COLO829 (cell line): Measurements from ENCODE around the gene SEC14L5.

Experiments used
- DNase-seq: peaks from one replicate; pipeline ENCODE4 v3.0.0; 2012; ENCODE audit warnings: low spot score

Gene SEC14L5

DNA sequence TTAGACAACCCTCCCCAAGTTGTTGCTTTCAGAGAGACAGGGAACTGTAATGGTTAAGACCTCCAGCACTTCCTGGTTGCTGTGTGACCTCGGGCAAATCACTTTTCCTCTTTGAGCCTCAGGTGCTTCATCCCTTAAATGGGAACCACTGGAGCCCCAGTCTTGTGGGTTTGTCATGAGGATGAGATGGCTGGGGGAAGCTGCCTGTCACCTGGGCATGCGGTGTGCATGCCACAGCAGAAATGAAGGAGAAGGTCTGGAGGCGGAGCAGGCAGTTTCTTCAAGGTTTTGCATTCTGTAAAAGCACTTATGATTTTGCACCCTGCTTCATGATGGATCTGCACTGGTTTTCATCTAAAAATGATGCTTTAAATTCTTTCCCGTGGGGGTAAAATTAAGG lies 53.5 kb downstream of the SEC14L5 start:
- no peak for DNase-seq

DNA sequence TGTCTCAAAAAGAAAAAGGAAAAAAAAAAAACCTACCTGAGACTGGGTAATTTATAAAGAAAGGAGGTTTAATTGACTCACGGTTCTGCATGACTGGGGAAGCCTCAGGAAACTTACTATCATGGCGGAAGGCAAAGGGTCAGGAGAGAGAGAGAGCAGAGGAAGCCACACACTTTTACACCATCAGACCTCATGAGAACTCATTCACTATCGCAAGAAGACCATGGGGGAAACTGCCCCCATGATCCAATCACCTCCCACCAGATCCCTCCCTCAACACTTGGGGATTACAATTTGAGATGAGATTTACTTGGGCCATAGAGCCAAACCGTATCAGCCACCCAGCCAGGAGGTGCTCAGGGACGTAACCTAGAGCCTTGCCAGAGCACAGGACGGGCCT lies 54.8 kb downstream of the SEC14L5 start:
- DNase-seq = no peak

DNA sequence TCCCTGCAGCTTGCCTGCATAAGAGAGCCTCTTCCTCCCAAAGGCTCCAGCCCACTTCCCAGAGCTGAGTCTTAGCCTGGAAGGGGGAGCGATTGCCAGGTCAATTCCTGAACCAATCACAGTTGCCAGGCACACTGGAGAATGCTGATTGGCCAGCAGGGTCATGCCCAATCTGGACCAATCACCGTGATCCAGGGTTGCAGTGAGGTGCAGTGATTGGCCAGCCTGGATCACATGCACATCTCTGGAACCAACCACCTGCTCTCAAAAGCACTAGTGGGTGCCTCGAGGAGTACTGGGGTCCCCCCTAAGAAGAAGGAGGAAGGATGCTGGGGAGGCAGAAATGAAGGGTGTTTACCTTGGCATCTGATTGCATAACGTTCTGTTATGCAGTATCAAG lies 57.2 kb downstream of the SEC14L5 start:
- no peak for DNase-seq

DNA sequence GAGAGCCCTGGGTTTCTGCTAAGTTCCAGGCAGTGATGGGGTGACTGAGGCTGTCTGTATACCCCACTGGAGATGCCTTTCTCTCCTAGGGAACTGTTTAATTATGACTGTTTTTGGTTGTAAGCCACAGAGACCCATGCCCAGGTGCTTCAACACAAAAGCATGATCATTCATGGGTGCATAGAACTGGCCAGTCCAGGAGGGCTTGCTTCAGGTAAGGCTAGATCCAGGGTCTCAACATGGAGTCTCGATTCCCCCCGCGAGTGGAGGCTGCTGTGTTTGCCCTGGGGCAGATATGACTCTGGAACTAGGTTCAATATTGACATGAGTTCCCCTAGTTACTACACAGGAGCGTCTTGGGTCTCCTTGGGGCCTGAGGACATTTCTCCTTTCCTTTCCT lies 57.8 kb downstream of the SEC14L5 start:
- no peak for DNase-seq

DNA sequence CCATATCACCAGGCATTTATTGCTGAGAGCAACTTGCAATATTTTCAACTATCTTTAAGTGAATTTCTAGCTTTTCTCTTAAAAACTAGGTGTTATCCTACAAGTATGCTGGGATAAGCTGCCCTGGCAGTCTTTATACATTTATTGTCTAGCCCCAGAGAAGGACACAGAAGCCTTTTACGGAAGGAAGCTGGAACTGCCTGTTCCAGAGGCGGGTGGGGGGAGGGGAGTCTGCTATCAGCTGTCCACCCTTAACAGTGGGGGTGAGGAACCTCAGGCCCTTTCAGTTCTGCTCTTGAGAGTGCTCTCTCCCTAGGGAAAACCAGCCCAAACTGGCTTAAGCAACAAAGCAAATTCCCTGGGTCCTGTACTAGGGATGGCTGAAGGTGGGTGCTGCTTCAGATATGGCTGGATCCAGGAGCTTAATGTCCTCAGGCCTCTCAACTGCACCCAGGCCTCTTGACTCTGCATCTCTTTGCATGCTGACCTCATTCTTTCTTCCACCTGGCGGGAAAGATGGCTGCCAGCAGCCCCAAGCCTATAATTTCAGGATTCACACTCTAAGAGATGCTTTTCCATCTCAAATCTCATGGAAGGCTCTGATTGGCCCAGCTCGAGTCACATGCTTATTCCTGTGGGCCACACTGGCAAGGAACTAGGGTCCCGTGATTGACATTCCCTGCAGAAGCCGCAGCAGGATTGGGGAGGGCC lies 59.0 kb downstream of the SEC14L5 start:
- no peak for DNase-seq

DNA sequence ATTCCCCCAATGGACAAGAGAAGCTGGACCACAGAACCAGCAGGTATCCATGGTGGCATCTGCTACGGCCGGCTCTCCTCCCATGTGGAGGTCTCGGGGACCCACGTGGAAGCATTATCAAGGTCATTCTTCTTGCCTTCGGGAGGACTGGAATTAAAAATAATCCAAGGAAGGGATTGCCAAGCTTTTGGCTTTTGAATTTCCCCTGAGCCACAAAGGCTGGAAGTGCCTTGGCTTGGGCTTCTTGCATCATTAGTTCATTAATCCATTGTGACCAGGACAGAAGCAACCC lies 59.5 kb downstream of the SEC14L5 start:
- DNase-seq = no peak

DNA sequence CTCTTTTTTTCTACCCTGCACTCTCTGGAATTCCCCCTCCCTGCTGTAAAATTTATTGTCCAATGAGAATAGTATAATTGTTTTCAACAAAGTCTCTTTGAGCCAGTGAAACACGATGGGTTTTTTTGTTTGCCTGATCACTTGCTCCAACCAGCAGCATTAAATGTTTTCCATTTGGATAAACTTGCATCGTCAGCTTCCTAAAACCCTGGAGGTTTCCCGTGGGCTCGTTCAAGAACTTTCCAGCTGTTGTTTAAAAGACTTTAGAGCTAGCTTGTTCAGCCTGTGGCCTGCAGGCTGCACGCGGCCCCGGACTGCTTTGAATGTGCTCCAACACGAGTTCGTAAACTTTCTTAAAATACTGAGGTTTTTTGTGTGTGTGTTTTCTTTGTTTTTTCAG lies 60.7 kb downstream of the SEC14L5 start:
- DNase-seq = peak; percentile 35

DNA sequence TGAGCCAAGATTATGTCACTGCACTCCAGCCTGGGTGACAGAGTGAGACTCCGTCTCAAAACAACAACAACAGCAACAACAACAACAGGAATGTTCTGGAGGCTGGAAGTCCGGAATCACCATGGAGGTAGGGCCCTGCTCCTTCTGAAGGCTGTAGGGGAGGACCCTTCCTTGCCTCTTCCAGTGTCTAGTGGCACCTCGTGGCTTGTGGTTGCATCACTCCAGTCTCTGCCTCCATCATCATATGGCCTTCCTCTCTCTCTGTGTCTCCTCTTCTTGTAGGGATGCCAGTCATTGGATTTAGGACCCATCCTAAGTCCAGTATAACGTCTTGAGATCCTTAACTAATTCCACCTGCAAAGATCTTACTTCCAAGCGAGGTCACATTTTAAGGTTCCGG lies 61.6 kb downstream of the SEC14L5 start:
- no peak for DNase-seq

DNA sequence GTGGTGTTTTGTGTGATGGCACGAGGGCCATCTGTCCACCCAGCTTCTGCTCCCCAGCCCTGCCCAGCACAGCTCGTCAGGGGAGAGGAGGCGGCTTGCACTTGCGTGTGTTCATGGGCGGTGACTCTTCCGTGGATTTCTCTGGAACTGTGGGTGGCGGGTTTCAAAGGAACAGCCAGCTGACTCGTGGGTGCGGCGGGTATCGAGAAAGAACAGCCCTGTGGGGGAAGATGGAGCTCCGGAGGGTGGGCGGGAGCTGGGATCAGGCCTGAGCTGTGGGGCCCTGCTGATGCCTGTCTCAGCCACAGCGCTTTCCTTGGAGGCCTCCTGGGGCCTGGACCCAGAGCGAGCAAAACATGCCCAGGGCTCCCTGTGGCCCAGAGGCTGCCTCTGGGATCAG lies 62.4 kb downstream of the SEC14L5 start:
- DNase-seq = no peak

DNA sequence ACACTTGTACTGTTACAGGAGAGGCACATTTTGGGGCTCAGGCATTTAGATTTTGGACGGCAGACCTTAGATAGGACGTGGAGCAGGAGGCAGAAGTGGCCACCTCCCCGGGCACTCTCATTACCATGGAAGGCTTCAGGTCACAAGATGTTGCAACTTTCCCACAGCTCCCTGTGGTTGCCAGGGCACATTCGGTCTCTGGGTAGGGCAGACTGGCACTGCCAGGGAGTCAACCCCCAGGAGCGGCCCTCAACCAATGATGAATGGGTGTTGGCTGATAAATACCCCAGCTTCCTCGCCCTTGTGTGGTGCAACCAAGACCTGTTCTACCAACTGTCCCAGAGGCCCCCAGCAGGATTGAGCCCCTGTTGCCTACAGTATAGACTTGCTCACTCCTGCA lies 64.4 kb downstream of the SEC14L5 start:
- DNase-seq = no peak

DNA sequence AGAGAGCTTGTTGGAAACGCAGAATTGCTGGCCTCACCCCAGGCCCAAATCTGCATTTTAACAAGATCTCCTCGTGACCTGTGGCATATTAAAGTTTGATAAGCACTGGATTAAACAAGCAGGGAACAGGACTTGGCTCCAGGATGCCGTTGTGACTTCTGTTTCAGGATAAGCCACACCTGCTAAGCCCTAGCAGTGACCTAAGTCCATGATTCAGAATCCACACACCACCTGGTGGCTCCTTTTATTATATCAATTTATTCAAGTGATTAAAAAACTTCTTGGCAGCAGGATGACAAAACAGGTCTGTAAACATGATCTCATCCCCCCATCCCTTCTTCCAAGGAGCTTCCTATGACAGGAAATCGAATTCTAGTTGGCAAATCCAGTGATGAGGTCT lies 66.5 kb downstream of the SEC14L5 start:
- no peak for DNase-seq

DNA sequence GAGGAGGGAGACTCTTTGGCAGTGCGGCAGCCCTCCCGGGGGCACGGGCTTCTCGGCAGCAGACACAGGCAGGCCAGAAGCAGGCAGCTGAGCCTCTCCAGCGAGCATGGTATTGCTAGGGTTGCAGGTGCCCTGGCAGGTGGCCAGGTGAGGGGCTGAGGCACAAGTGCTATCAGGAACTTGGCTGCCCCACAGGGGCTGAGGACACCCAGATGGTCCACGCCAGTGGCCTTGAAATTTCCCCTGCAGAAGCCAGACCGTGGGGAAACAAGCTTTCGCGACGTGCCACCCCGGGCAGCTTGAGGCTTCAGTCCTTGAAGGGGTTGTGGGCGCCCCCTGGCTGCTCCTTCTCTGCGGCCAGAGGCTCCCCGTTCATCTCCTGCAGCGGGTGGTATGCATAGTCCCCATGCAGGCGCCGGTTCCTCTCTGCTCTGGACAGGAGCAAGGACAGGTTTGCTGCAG lies 67.1 kb downstream of the SEC14L5 start:
- no peak for DNase-seq

DNA sequence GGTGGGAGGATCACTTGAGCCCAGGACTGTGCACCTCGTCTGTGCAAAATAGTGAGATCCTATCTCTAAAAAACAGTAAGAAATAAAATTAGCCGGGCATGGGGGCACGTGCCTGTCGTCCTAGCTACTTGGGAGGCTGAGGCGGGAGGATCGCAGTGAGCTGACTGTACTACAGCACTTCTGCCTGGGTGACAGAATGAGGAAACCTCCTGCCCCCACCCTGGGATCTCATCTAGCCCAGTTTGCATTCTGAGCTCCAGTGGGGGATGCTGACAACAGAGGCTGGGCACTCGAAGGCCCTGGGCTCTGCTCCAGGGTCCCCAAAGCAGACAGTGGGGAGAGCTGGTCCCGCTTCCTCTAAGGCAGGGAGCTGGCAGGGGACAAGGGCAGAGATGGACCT lies 68.5 kb downstream of the SEC14L5 start:
- DNase-seq = no peak

DNA sequence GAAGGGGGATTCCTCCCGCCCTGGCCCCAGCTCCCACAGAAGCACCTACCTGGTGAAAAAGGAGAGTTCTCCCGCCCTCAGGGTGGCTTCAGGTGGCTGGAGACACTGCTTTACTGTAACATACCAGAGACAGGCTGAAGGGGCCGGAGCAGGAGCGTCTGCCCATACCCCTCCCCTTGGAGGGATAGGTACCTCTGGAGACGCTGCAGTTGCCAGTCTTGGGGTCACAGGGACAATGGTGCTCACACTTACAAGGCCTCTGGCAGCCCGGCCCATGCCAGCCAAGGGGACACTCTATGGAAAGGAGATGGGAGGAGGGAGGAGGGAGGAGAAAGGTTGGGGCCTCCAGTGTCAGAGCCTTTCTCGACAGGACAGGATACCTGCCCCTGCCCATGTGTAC lies 69.0 kb downstream of the SEC14L5 start:
- no peak for DNase-seq

DNA sequence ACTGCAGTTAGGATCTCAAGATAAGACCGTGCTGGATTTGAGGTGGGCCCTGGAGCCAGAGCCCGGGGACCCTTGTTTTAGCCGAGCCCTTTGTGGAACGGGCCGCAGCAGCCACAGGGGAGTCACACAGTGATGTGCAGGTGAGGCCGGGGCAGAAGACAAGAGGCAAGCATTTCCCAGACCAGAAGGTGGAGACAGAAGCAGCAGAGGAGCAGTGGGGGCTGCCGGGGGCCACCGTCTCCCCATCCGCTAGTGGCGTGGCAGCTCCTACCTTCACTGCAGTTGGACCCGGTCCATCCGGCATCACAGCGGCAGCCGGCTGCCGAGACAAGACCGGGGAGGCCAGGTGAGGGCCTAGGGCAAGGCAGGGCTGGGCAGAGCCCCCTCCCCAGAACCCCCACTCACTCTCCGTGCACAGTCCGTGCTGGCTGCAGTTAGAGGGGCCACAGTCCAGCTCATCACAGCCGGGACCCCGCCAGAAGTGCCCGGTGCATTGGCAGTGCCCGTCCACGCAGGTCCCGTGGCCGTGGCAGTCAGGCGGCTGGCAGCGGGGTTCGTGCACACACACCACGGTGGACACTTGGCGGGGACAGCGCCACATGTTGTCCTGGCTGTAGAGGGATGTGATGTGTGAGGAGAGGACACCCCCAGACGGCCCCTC lies 69.6 kb downstream of the SEC14L5 start:
- DNase-seq = no peak

DNA sequence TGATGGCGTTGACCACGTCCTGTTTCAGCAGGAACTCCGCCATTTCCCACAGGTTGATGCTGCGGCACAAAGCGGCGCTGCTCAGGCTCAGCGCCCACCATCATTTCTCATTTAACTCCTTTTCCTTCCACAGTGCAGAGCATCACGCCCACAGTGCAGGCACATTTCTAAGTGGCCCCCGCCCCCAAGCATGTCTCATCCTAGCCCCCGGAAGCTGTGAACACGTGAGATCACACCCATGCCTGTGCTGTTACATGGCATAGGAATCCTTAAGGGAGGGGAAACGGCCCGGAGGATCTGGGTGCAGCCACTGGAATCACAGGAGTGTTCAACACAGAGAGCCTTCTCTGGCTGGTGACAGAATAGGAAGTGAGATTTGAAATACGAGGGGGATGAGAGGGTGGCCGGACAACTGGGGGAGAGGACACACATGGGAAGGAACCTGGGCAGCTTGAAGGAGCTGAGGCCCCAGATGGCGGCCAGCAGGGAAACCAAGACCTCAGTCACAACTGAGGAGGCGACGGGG lies 70.9 kb downstream of the SEC14L5 start:
- DNase-seq = no peak

DNA sequence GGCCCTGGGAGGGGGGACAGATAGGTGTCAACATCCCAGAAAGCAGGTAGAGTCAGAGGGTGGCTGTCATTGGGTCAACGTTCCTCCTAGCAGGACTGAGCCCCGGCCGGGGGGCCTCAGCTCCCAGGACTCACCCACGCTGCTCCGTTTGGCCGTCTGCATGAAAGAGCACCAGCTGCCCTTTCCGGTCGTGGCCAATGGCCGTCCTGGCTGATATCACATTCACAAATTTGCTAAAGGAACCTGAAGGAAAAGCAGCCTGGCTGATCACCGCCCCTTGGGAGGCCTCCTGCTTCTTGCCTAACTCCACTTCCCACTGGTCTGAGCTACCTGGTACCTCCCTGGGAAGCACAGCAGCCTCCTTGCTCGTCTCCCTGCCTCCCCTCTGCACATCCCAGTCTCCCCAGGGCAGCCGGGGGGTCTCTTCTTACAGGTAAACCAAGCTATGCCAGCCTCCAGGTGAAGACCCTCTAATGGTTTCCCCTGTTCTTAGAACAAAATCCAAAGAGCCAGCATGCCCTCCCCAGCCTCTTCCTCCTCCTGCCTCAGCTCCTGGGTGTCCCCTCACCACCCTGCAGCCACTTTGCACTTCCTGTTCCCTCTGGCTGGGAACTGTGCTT lies 72.2 kb downstream of the SEC14L5 start:
- DNase-seq = no peak

DNA sequence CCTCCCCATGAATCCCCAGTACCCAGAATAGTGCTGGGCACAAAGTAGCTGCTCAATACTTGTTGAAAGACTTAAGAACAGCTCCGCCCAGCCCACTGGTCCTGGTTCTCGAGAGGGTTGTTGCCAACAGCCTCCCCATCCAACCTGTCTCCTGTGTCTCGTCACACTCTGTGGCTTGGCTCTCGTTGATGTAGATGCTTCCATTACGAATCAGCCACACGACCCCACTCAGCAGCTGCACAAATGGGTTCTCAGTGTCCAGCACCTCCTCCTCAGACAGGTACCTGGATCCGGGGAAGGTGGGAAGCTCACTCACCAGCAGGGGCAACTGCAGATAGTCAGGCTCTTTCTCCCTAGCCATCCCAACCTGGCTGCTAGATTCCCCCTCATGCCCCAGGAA lies 73.5 kb downstream of the SEC14L5 start:
- DNase-seq = no peak

DNA sequence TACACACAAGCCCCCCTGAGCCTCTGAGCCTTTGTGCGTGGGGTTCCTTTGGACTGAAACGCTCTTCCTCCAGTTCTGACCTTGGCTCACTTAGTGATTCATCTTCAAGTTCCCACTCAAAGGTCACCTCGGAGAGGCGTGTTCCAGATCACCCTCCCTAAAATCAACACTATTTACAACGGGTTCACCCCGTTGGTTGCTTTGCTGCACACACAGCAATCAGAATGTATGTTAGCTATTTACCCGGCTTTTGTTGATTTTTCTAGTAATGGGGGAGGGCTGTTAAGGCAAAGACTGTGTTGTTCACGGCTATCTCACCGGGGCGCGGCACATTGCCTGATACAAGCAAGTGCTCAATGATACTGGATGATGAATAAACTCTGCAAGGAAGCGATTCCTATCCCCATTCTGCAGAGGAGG lies 74.6 kb downstream of the SEC14L5 start:
- no peak for DNase-seq

DNA sequence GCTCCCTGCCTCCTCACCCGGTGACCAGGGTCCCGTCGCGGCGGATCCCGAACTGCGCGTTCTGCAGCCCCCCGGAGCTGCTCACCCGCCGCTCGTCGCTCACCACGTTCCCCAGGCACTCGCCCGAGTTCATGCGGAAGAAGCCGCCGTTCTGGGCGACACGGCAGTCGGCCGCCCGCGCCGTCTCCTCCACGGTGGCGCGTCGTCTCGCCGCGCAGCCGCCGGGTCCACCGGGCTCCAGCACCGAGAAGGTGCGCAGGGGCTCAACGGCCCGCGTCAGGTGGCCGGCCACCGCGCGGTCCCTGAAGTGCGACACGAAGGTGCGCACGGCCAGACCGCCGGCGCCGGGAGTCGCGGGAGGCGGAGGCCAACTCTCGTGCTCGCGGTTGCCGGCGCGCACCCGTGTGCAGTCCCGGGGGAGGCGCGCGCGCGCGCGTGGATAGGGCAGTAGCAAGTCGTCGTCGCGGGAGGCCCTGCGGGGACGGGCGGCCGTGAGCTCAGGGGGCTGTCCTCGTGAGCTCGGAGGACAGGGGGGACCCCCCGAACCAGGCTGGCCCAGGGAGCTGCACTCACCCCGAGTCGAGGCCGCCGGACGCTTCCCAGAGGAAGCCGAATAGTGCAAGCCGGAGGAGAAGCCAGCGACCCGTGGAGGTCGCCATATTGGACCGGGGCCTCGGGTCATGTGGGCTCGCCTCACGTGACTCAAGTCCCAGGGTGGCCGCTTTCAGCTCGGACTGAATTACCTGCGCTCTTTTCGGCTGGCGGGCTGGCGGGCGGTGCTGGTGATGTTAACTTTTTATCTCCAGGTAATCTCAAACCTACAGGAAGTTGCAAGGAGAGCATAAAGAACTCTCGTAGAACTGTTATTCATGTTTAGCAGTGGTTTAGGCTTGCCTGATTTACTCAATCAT lies 75.4 kb downstream of the SEC14L5 start, which contains the start of gene NAGPA:
Gene NAGPA, minus strand, starts transcription at position 680 of the 911 bp plus-strand sequence. Its CDS starts 21 bp downstream, at position 659.
- peak; percentile 80 for DNase-seq

DNA sequence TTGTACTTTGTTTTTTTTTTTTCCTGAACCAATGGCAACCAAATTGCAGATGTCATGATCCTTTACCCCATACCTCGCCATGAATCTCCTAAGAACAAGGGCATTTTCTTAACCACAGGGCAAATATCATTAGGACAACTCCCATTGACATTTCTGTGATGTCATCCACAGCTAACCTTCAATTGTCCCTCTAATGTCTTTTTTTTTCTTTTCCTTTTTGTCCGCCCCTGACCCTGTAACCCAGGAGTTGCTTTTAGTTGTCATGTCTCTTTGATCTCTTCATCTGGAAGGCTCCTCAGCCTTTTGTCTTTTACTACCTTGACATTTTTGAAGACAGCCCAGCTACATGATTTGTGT lies 76.0 kb downstream of the SEC14L5 start:
- no peak for DNase-seq

DNA sequence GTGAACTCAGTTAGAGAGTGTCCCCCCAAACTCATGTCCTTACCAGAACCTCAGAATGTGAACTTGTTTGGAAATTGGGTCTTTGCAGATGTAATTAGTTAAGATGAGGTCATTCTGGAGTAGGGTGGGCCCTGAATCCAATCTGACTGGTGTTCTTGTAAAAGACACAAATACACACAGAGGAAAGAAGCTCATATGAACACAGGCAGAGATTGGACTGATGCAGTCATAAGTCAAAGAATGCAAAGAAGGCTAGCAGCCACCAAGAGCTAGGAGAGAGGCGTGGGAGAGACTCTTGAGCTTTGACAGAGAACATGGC lies 77.7 kb downstream of the SEC14L5 start:
- no peak for DNase-seq
